IPS-18a (cell line): ENCODE measurements around the gene SPATA13.
"Not testable (repeated sequence)": the region's sequence is repeated elsewhere in the genome, so short reads cannot be mapped to it uniquely, and the experiment has no call there.

ENCODE experiments used
- H3K27ac ChIP-seq: one replicate; pipeline ENCODE4 v1.5.1; 2013; ENCODE audit warnings: low read length
- H3K27me3 ChIP-seq: one replicate; pipeline ENCODE4 v1.6.1; 2013; ENCODE audit warnings: mild to moderate bottlenecking, low read length; ENCODE audit not compliant: control insufficient read depth, insufficient read depth
- H3K36me3 ChIP-seq: one replicate; pipeline ENCODE4 v1.6.1; 2013; ENCODE audit warnings: low read depth, low read length; ENCODE audit not compliant: control insufficient read depth
- H3K4me1 ChIP-seq: one replicate; pipeline ENCODE4 v1.6.1; 2013; ENCODE audit warnings: low read depth, low read length; ENCODE audit not compliant: control insufficient read depth
- H3K4me3 ChIP-seq: one replicate; pipeline ENCODE4 v1.5.1; 2013; ENCODE audit warnings: low read length
- H3K9ac ChIP-seq: one replicate; pipeline ENCODE4 v1.6.1; 2013; ENCODE audit warnings: mild to moderate bottlenecking, low read length, moderate library complexity
- H3K9me3 ChIP-seq: one replicate; pipeline ENCODE4 v1.6.1; 2013; ENCODE audit warnings: low read depth, low read length; ENCODE audit not compliant: control insufficient read depth

Gene SPATA13

GRCh38 chr13:24160458-24161009 is at the start of gene SPATA13:
TSS of gene SPATA13 (plus strand) at chr13:24160720. CDS start at chr13:24222930, 62,210 bp downstream.
- Histone ChIP-seq H3K27ac (no peak within 1 kb of the TSS), H3K9me3 (no peaks in the 10 kb centered on the region), H3K4me1 (peaks cover 21% of the 10 kb centered on the region), H3K9ac (peak within 1 kb of the TSS; percentile 79), H3K4me3 (peak within 1 kb of the TSS; percentile 84), H3K27me3 (peaks cover 10% of the 10 kb centered on the region), H3K36me3 (no peaks in the 10 kb centered on the region)

- Histone ChIP-seq H3K4me1 (no peaks in the 10 kb centered on the region), H3K27me3 (no peaks in the 10 kb centered on the region), H3K9me3 (no peaks in the 10 kb centered on the region), H3K9ac (no peak overlapping the region), H3K4me3 (no peak overlapping the region), H3K27ac (no peak overlapping the region), H3K36me3 (no peaks in the 10 kb centered on the region)
Measured at GRCh38 chr13:24112791-24113190, 47.7 kb upstream of the SPATA13 start.

GRCh38 chr13:24115671-24116070 is 44.8 kb upstream of the SPATA13 start:
- peaks cover 11% of the 10 kb centered on the region for H3K4me1 ChIP-seq
- H3K9ac ChIP-seq: no peak overlapping the region
- no peak overlapping the region for H3K4me3 ChIP-seq
- no peaks in the 10 kb centered on the region for H3K36me3 ChIP-seq
- no peaks in the 10 kb centered on the region for H3K9me3 ChIP-seq
- no peaks in the 10 kb centered on the region for H3K27me3 ChIP-seq
- no peak overlapping the region for H3K27ac ChIP-seq

DNA sequence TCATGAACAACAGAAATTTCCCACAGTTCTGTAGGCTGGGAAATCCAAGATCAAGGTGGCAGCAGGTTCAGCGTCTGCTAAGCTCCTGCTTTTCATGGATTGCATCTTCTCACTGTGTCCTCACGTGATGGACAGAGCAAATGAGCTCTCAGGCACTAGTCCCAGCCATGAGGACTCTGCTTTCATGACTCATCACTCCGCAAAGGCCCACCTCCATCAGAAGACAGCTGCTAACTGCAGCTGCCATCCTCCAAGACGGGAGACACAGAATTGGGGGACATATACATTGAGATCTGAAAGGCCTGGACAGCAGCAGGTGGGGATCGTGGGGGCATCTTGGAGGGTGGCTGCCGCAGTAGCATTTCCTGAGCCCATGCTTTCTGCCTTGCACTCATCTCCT is 44.4 kb upstream of the SPATA13 start:
- Histone ChIP-seq H3K4me1 (peaks cover 11% of the 10 kb centered on the region), H3K27me3 (no peaks in the 10 kb centered on the region), H3K4me3 (no peak overlapping the region), H3K27ac (no peak overlapping the region), H3K9me3 (no peaks in the 10 kb centered on the region), H3K36me3 (no peaks in the 10 kb centered on the region), H3K9ac (no peak overlapping the region)

DNA sequence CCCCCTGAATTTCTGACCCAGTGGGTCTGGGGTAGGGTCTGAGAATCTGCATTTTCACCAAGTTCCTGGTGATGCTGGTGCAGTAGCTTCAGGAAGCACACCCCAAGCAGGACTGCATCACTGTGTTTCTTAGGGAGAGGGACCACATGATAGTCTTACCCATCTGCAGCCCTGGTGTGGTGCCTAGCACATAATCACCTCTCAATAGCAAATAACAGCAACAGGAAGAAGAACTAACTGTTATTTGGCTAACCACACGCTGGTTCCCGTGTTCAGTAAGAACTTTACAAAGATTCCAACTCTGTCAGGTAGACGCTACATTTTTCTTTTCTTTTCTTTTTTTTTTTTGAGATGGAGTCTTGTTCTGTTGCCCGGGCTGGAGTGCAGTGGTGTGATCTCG is 41.9 kb upstream of the SPATA13 start:
- H3K27ac ChIP-seq: no peak overlapping the region
- no peaks in the 10 kb centered on the region for H3K27me3 ChIP-seq
- no peak overlapping the region for H3K9ac ChIP-seq
- no peaks in the 10 kb centered on the region for H3K9me3 ChIP-seq
- no peaks in the 10 kb centered on the region for H3K36me3 ChIP-seq
- no peak overlapping the region for H3K4me3 ChIP-seq
- peaks cover 11% of the 10 kb centered on the region for H3K4me1 ChIP-seq

DNA sequence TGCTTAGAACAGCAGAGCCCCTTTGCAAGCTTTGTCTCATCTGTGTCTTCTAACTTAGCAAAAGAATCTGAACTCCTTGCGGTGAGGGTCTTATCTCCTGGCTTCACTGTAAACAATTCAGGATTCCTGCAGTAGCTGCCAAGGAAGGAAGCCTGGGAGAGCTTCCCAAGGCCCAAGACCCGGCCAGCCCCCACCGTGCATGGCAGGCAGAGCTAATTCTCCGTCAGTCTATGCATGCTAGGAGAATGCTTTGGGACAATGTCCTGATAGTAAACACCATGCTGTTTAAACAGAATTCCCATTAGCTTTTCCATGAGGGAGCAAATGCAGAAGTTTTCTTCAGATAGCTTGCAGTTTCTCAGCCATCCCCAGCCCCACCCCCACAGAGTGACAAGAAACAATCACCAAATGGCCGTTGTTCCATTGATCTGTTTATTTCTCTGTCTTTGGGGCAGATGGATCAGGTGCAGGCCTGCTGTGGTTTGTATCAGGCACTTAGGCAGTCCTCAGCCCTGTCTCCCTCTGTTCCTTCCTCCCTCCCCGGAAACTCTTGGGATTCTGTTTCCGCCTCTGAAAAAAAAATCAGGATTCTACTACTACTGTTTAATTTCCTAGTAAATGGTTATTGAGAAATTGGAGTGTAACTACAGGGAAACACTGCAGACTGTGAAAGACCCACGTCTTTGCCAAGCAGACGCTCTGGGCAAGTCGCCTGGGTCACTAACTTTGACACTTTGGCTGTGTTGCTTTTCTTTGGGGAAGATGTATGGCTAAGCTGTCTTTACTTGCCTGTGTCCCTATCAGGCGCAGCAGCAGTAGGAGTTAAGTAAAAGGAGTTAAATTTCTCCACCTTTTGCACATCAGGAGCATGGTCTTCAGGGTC is 40.7 kb upstream of the SPATA13 start:
- Histone ChIP-seq H3K9ac (no peak overlapping the region), H3K27ac (no peak overlapping the region), H3K9me3 (no peaks in the 10 kb centered on the region), H3K4me3 (no peak overlapping the region), H3K4me1 (peaks cover 15% of the 10 kb centered on the region), H3K36me3 (no peaks in the 10 kb centered on the region), H3K27me3 (no peaks in the 10 kb centered on the region)

DNA sequence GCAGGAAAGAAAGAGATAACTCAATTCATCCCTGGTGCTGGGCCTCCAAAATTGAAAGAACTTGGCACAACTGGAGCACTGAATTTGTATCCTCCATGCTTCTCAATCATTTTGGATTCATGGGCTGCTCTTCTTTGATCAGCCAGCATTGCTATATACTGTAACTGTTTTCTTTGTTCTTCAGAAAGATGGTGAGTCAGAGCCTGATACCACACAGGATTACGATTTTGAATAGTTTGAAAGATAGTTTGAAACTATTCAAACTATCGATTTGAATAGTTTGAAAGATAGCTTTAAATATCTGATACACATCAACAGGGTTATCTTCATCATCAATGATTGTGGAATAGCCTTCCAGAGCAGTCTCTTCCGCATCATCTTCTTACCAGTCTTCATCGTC is 38.5 kb upstream of the SPATA13 start:
- not testable (repeated sequence) for H3K36me3 ChIP-seq, H3K27me3 ChIP-seq, H3K27ac ChIP-seq, H3K4me3 ChIP-seq, H3K9ac ChIP-seq, H3K9me3 ChIP-seq
- H3K4me1 ChIP-seq: peaks cover 22% of the 10 kb centered on the region

DNA sequence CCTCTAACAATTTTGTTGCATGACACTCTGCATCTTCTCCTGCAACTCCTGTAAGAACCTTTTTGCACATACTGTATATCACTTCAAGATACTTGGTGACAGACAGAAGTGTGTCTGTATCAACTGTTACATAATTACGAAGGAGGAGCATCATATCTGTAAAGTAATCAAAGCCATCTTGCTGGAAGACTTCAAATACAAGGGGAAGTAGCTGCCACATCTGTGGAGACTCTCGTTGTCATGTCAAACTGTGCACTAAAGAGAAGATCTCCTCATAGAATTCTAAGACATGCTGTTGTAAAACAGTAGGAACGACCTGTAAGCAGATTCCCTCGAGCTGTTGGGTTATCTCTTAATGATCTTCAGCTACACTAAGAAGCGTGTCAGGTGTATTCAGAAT is 38.0 kb upstream of the SPATA13 start:
- H3K9ac ChIP-seq: no peak overlapping the region
- H3K27ac ChIP-seq: no peak overlapping the region
- H3K4me1 ChIP-seq: peaks cover 25% of the 10 kb centered on the region
- H3K4me3 ChIP-seq: no peak overlapping the region
- H3K36me3 ChIP-seq: no peaks in the 10 kb centered on the region
- no peaks in the 10 kb centered on the region for H3K9me3 ChIP-seq
- no peaks in the 10 kb centered on the region for H3K27me3 ChIP-seq

GRCh38 chr13:24123761-24124160 is 36.8 kb upstream of the SPATA13 start:
- H3K4me1 ChIP-seq: peaks cover 25% of the 10 kb centered on the region
- H3K4me3 ChIP-seq: no peak overlapping the region
- no peaks in the 10 kb centered on the region for H3K36me3 ChIP-seq
- no peaks in the 10 kb centered on the region for H3K27me3 ChIP-seq
- no peaks in the 10 kb centered on the region for H3K9me3 ChIP-seq
- H3K27ac ChIP-seq: no peak overlapping the region
- H3K9ac ChIP-seq: no peak overlapping the region

DNA sequence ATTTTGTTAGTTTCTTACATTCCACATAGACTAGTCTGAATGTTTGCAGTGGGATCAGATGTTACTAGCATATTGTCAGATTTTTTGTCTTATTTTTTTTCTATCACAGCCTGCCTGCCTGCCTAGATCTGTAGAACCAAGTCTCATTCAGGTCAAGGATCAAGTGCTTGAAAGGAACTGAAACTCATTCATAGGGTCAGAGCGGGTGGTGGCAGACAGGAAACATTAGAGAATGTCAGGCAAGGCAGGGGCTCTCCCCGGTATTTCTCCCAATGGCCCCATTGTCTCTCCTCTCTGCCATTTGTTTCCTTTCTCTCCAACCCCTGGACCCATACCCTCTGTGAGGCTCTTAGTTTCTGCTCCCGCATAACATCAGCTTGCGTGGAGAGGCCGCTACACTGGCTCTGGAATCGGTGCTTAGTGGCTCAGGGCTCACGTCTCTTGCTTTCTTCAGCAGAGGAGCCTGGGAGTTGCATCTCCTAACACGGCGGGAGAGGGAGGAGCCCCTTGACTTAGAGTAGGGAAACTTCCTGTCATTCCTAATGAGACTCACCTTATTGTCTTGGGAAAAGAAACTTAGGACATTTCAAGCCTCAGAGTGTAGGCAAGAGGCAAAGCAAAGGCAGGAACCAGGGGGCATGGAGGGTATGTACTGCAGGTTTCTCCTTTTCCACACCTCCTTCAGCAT is 35.6 kb upstream of the SPATA13 start:
- H3K9me3 ChIP-seq: no peaks in the 10 kb centered on the region
- H3K27ac ChIP-seq: no peak overlapping the region
- no peaks in the 10 kb centered on the region for H3K27me3 ChIP-seq
- no peak overlapping the region for H3K9ac ChIP-seq
- no peak overlapping the region for H3K4me3 ChIP-seq
- no peaks in the 10 kb centered on the region for H3K36me3 ChIP-seq
- peaks cover 18% of the 10 kb centered on the region for H3K4me1 ChIP-seq

DNA sequence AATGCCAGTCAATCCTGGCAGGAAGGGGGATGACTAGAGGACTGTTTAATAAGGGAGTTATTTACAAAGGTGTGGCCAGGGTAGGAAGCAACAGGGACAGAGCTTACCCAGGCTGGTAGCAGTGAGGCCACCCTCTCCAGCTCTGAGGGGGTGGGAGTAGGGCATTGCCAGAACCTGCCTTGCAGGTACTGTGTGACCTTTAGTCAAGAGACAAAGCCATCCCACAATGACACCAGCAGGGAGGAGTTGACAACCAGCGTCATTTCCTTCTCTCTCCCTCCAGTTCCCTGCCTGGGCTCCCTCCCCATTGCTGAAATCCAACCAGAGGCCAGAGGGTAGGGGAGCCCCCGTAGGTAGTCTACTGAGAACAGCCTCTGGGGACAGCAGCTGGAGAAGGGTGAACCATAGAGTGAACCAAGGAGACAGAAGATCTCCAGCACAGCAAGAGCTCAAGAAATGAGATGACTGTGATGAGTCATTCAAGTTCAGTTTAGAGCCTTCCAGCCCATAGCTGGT is 33.3 kb upstream of the SPATA13 start:
- H3K9ac ChIP-seq: no peak overlapping the region
- H3K27me3 ChIP-seq: no peaks in the 10 kb centered on the region
- peaks cover 14% of the 10 kb centered on the region for H3K4me1 ChIP-seq
- no peak overlapping the region for H3K4me3 ChIP-seq
- H3K36me3 ChIP-seq: no peaks in the 10 kb centered on the region
- no peaks in the 10 kb centered on the region for H3K9me3 ChIP-seq
- no peak overlapping the region for H3K27ac ChIP-seq
